HG03520 (cell line): ENCODE measurements around the gene INPP5E.
A peak's percentile ranks its signal among the peaks of the same experiment; 100 is the strongest.
"Not testable (repeated sequence)": the region's sequence is repeated elsewhere in the genome, so short reads cannot be mapped to it uniquely, and the experiment has no call there.

Experiments
- ATAC-seq: cut with Tn5 transposase; IDR thresholded peaks from one replicate; pipeline ENCODE4 v1.9.1; 2021; ENCODE audit warnings: mild to moderate bottlenecking, moderate library complexity; ENCODE audit not compliant: unreplicated experiment

Gene INPP5E

GRCh38 chr9:136430588-136431234 lies 8.9 kb downstream of the INPP5E start:
- ATAC-seq = no peak

- no peak for ATAC-seq
Observed at GRCh38 chr9:136429683-136430491, 9.8 kb downstream of the INPP5E start.

- ATAC-seq = no peak
Observed at GRCh38 chr9:136429075-136429628, 10.5 kb downstream of the INPP5E start.

GRCh38 chr9:136426787-136427186 lies 12.9 kb downstream of the INPP5E start:
- no peak for ATAC-seq

GRCh38 chr9:136425367-136425766 lies 14.3 kb downstream of the INPP5E start:
- ATAC-seq = not testable (repeated sequence)

- ATAC-seq = no peak
Observed at GRCh38 chr9:136424750-136425362, 14.8 kb downstream of the INPP5E start.

DNA sequence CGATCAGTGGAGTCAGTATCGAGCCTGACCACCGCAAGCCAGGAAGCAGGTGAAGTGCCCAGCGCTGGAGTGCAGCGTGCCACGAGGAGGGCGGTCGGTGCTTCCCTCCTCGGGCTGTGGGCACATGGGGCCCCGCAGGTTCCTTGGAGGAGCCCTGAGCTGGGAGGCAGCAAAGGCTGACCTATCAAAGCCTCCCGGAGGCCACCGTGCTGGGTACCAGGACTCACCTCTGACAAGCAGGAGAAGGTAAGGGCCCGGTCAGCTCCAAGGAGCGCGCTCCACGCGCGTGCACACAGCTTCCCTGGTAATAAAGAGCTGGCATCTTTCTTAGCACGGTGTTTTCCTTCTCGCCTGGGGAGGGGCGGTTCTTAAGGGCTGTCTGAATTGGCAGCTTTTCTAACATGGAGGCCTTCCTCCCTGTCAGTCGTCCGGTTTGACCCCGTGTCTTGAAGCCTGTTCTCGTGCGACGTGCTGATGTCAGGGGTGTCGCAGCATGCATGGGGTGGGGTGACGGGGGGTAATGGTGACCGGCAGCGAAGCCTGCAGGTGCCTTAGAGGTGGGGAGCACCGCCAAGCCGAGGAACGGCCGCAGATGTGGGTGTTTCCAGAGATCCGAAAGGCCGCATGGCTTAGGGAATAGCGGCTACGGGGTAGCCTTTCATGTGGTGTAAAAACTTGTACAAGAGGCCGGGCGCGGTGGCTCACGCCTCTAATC lies 16.1 kb downstream of the INPP5E start:
- ATAC-seq = no peak

DNA sequence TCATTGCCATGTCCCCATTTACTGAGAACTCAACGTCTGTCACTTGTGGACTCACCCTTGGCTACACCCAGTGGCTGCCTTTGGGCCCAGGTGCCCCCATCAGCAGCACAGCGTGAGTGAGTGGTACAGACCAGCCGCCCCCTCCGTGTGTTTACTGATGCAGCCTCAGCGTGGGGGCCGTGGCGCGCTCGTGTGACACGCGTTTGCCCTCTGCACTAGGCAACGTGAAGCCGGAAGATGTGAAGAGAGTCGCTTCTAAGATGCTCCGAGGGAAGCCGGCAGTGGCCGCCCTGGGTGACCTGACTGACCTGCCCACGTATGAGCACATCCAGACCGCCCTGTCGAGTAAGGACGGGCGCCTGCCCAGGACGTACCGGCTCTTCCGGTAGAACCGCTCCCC lies 16.8 kb downstream of the INPP5E start:
- ATAC-seq = no peak

DNA sequence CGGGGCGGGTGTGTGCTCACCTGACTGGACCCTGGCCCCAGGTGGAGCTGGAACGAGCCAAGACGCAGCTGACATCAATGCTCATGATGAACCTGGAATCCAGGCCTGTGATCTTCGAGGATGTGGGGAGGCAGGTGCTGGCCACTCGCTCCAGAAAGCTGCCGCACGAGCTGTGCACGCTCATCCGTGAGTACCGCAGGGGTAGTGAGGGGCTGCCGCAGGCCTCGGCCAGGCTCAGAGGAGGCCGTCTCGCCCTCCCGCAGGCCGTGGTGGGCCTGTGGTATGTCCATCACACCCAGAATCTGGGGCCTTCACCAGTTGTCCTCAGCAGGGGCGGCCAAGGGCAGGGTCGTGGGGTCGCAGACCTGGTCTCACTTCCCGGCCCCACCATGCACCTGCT lies 17.9 kb downstream of the INPP5E start:
- ATAC-seq = no peak

GRCh38 chr9:136419092-136419420 lies 20.6 kb downstream of the INPP5E start:
- no peak for ATAC-seq

DNA sequence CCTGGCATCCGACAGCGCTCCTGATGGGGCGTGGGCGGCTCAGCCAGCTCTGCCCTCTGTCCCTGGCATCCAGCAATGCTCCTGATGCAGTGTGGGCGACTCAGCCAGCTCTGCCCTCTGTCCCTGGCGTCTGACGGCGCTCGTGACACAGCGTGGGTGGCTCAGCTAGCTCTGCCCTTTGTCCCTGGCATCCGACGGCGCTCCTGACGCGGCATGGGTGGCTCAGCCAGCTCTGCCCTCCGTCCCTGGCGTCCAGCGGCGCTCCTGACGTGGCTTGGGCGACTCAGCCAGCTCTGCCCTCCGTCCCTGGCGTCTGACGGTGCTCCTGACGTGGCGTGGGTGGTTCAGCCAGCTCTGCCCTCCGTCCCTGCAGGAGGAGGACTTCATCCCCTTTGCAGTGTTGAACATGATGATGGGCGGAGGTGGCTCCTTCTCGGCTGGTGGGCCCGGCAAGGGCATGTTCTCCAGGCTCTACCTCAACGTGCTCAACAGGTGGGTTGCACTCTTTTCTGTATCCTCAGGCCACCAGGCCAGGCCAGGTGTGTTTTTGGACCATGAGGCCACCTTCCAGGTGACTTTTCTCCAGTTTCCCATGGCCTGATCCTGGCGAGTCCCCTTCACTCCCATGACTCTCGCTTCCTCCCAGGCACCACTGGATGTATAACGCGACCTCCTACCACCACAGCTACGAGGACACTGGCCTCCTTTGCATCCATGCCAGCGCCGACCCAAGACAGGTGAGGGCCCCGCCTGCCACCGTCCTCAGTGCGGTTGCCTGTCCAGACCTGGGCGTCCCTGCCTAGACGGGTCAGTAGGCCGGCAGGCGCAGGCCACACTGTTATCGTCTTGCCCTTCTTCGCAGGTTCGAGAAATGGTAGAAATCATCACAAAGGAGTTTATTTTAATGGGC lies 21.2 kb downstream of the INPP5E start:
- ATAC-seq = no peak

GRCh38 chr9:136416914-136417313 lies 22.7 kb downstream of the INPP5E start:
- no peak for ATAC-seq

- no peak for ATAC-seq
Observed at GRCh38 chr9:136416427-136416826, 23.2 kb downstream of the INPP5E start.

DNA sequence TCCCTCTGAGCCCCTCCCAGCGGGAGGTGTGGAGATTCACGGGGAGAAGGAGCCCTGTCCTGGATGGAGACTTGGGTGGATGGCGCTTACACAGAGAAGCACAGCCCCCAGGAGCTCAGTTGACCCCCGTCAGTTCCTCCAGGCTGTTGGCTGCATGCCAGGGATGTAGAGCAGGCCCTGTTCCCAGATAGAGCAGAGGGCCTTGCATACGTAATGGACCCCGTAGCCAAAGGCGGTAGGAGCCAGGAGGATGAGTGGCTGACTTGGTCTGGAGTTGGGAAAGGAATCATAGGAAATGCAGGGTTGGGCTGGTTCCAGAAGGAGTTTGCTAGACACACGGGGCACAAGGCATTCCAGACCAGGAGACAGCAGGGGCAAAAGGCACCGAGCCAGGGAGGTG lies 26.7 kb downstream of the INPP5E start:
- ATAC-seq = no peak

DNA sequence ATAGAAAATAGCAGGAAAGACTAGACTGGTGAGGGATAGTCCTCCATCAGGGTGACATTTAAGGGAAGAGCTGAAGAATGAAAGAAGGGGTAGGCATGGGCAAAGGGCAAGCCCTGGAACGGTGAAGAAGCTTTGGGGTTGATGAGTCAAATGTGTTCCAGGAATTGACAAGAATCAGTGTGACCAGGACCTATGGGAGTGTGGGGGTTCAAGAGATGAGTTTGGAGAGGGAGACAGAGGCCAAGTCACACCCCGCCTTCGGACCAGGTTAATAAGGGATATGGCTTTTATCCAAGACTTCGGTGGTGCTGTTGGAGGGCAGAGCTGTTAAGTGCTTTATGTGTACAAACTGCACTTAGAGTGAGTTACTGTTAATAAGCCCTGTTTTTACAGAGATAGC lies 28.3 kb downstream of the INPP5E start:
- ATAC-seq = no peak

DNA sequence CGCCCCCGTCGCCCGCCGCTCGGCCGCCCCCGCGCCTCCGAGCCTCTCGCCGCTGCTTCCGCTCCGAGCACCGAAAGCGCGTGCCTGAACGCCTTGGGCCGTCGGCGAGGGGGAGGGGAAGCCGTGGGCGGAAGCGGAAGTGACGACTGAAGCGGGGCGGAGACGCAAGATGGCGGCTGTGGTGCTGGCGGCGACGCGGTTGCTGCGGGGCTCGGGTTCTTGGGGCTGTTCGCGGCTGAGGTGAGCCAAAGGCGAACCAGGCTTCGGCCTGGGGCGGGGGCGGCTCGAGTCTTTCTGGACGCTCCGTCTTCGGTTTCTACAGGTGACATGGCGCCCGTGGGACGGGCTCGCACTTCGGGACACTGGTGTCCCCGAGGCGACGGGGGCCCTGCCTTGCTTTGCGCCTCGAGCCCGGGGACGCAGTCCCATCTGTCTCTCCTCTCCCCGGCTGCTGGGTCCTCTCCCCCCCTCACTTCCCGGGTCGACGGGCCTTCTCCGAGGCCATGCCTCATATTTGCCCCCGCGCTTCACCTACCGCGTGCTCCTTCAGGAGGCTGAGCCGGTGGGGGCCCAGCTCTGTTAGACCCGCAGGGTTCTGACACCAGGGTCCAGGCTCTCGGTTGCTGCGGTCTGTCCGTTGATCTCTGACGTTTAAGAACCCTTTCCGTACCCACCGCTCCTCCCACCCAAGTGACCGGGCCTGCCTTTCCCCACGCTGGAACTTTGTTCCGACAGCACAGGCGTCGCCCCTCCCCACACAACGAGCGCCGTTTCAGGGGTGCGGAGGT lies 29.0 kb downstream of the INPP5E start, which contains the start of the genes ENTR1 and PMPCA:
ENTR1 (minus strand) TSS at position 115 of the 788 bp plus-strand sequence. CDS start 217 bp downstream, outside the sequence.
PMPCA (plus strand) TSS at position 159 of the 788 bp plus-strand sequence; CDS start at position 170, 11 bp downstream.
- peak; percentile 67 for ATAC-seq

GRCh38 chr9:136409557-136410455 lies 29.8 kb downstream of the INPP5E start:
- peak; percentile 17 for ATAC-seq

DNA sequence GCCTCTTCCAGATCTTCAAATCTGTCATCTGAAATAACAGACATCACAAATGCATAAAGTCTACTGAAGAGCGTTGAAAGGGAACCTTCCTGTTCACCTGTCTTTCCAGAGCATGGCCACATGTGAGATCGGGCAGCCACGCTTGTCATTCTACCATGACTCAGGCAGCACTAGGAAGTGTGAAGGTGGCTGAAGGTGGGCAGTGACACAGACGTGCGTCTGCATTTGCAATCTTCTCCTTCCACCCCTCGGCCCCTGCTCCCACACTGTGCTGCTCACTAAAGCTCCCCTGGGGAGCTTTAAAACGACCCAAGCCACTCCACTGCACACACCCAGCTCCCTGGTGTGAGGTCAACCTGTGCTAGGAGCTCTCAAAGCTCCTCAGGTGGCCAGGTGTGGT lies 31.7 kb downstream of the INPP5E start:
- ATAC-seq = no peak
